COLO829 (cell line): Measurements from ENCODE around the gene KLC1.

Experiments used
- DNase-seq: peaks from one replicate; pipeline ENCODE4 v3.0.0; 2012; ENCODE audit warnings: low spot score

Gene KLC1

DNA sequence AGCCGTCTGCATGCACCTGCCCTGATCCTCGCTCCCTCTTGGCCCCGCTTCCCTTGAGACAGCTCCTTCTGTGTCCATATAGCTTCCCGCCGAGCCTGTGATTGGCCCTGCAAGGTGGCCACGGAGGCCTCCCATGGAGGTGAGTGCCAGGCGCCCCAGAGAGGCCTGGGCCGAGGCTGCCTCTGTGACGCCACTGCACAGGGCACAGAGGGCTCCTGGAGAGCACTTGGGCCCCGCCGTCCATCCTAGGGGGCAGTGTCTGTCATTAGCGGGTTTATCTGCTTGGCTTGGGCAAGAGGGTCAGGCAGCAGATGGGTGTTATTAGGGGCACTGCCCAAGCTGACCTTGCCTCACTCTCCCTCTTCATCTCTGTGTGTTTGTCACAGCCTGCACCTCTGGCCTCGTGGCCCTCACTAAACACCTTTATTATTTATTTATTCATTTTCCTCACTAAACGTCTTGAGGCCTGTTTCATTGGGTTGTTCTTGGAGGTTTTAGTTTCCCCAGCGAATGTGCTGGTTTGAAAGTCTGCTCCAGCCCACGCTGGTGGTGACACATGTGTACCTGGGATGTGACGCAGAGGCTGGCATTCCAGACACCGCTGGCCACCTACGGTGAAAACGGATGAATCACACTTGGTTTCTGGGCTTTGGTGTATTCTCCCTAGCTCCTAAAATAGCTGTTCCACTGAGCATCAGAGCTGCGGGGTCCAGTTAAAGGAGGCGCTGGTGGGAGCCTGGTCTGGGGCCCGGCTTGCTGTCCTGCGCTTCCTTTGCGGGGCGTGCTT lies 92.5 kb downstream of the KLC1 start:
- no peak for DNase-seq

DNA sequence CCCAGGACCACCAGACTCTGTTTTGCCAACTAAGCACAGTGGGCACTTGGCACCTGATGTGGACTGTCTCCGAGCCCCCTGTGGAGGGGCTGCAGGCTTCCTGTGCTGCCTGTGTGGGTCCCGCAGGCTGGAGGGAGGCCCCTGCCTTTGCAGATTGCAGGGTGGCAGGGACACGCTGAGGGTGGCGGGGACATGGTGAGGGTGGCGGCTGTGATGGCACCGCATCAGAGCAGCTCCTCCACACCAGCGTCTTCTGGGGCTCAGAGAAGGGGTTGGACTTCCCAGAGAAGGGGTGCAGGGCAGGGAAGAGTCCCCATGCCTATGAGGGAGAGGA lies 94.7 kb downstream of the KLC1 start:
- no peak for DNase-seq

DNA sequence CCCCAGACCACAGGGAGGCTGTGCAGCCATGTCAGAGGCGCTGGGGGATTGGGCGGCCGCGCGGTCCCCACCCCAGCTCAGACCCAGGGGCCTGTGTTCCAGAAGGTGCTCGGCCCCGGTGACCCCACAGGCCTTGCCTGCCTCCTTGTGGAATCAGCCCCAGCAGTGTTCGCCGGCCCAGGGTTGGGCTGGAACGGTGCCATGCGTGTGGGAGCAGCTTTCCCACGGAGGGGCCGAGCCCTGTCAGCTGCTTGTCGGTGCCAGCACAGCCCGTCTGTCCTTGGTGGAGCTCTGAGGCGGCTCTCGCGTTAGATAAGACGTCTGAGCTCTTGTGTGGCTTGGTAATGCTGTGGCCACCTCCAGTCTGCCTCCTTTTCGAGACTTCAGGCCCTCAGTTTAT lies 95.1 kb downstream of the KLC1 start:
- no peak for DNase-seq

DNA sequence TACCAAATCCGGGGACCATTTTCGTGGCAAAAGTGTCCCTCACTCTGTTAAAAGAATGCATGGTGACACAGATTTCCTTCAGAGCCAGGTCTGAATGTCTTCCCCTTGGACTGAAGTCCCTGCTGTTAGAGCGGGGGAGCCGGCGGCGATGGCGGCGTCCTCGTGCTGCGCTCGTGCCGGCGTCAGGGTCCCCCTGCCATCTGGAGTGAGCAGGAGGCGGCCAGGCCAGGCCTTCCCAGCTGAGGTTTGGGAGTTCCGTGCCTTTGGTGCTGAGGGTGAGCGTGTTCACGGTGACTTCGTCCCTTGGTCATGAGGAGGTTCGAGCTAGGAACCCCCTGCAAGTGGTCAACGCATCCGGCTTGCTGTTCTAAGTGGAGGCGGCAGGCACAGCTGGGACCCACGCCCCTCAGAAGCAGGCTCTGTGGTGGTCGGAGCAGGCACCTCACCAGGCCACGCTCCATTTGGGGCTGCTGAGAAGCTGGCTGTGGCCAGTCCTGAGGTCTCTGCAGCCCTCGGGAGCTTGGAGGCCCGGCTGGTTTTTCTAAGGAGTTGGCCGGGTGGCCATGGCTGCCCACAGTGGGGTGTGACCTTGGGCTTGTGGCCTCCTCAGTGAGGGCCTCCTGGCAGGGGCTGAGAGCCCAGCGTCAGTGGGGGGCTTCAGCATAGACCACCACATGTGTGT lies 96.1 kb downstream of the KLC1 start:
- DNase-seq = no peak

DNA sequence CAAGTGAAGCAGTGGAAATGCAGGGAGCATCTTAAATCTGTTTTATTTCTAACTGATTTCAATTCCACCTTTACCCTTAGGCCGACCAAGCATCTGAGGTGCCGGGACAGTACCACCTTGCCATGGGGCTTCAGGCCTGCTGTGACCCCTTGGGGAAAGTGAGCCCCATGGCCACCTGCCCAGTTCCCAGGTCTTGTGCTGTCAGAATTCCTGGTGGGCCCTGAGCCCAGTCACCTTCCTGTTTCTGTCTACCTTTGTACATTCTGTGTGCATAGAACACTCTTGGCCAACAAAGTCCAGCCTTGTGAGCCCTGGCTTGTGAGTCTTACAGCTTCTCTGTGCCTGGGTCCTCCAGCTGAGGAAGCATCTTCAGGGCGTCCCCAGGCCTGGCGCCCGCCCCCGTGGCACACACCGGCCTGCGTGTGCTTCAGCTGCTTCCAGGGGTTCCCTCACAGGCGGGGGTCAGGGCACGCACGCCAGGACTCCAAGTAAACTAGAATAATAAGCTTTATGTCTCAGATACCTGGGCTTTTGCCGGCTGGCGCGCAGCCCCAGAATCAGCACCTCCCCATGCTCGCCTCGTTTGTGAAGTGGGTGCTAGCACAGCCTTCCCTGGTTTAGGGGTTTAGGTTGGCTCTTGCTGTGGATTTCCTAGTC lies 96.9 kb downstream of the KLC1 start:
- no peak for DNase-seq

DNA sequence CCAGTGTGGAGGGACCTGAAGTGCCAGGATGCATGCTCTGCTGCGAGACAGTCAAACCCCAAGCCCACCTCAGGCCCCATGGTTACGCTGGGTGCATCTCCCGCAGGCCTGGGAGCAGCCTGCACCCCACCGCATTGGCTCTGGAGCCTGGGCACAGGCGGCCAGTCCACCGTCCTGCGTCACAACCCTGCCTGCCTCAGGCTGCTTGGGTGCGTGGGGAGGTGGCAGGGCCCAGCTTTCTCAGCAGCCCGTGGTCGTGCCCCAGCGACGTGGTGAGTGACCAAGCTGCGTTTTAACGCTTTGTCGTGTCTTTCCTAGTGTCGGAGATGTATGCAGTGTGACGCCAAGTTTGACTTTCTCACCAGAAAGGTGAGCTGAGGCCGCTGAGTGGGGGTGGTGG lies 97.5 kb downstream of the KLC1 start:
- DNase-seq = no peak

DNA sequence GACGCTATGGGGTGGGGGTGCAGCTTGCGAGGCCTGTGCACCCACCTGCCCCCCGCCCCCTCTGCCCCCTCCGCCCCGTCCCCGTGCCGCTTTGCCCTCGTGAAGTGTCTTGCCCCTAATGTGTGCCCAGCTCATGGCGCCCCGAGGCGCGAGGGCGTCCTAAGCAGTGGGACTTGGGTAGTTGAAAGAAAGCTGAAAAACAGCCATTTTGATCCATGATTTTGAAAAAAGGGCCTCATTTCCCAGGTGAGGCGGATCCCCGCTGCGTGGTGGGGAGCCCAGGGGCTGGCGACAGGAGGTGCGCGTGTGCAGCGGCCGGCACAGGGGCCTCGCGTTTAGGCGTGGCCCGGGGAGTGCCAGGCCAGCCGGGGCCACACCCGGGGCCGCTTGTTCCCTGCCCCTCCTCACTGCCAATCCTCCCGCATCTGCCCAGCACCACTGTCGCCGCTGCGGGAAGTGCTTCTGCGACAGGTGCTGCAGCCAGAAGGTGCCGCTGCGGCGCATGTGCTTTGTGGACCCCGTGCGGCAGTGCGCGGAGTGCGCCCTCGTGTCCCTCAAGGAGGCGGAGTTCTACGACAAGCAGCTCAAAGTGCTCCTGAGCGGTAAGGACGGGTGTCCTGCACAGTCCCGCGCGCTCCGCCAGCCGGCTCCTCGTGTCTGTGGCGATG lies 98.4 kb downstream of the KLC1 start:
- no peak for DNase-seq

DNA sequence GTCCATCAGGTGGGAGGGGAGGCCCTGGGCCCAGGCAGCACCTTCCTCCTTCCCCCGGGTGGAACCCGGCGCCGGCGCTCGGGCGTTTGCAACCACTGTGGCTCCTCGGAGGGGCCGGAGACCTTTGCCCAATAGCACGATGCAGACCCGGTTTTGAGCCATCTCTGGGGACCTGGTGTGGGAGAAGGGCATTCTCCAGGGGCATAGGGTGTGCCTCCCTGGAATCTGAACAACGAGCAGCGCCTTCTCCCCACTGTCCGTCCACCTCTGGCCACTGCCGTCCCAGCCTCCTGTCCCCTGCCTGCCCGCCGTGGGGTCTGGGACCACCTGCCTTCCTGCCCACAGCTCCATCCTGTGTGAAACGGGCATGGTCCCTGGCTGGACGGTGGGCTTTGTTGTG lies 99.1 kb downstream of the KLC1 start:
- no peak for DNase-seq

DNA sequence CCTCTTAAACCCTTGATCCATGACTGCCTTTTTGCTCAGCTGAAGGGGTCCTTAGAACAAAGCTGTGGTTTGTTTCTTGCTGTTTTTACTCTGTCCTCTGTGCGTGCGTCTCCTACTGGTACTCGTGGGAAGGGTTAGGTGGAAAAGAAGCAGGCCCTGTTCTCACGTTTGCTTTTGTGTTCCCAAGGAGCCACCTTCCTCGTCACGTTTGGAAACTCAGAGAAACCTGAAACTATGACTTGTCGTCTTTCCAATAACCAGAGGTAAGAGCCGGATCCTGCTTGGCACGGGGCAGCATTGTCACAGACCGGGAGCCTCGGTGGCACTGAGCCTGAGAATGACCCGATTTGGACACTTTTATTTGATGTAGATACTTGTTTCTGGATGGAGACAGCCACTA lies 99.7 kb downstream of the KLC1 start:
- DNase-seq = no peak

DNA sequence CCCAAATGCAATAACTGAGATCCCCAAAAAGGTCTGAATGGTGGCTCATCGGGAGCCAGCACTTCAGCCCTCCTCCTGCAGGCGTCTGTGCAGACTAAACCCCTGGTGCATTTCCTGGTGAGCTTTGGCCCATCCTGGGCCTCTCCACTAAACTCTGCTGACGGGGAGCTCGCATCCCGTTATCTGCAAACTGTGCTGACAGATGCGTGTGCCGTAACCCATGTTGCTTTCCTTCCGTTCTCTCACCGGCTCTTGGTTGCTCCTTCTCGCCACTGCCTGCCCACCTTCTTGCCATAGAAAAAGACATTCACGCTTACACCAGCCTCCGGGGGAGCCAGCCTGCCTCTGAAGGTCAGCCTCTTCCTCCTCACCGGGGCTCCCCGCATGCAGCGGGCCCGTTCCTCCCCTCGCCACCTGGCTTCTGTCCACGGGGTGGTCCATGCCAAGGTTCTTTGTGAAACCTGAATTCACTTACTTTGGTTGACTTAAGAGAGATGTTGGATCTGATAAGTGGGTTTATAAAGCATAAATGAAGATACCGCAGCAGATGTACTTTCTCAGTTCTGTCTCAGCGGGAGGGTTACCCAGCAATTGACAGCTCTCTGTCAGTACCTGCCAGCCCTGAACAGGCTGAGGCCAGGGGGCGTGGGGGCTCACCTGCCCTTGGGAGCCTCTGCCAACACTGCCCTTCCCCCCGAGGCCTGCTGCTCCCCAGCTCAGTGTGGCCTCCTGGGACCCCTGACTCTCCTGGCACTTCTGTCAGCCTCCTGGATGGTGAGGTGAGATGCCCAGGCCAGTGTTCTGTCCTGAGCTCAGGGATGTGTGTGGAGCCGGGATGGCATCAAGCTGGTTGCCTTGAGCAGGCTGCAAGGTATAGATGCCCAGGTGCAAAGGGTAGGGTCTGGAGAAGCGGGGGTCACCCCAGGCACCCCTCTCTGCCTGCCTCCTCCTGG lies 100.8 kb downstream of the KLC1 start:
- no peak for DNase-seq

DNA sequence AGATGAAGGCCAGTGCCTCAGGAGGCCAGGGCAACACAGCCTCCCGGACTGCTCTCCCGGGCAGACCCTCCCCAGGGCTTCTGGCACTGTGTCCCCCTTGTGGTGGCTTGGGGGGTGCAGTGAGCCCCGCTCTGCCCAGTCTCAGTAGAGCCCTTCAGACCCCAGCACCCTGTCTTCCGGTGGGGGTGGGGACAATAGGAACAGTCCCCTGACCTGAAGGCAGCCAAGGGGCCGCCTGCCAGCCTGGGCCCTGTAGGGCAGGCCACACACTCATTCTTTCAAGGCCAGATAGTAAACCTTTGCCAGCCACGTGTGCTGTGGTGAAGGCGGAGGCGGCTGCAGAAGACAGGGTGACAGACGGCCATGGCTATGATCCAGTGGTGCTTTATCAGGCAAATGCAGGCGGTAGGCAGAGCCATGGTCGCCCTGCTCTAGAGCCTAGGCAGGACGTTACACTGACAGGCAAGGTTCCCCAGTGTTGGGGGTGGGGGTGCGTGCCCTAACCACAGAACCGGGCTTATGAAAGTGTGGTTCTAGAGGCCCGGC lies 101.6 kb downstream of the KLC1 start:
- DNase-seq = no peak

DNA sequence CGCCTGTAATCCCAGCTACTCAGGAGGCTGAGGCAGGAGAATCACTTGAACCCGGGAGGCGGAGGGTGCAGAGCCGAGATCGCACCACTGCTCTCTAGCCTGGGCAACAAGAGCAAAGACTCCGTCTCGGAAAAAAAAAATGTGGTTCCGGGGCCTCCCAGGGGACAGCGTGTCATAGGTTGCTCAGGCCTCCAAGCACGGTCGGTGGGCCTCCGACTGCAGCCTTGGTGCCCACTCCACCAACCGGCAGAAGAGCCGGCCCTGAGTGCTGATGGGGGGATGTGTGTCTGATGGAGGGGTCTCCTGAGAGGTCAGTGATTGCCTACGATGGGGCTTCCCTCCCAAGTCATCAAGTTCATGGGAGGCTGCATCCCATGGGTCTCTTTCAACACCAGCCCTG lies 102.5 kb downstream of the KLC1 start:
- DNase-seq = no peak

DNA sequence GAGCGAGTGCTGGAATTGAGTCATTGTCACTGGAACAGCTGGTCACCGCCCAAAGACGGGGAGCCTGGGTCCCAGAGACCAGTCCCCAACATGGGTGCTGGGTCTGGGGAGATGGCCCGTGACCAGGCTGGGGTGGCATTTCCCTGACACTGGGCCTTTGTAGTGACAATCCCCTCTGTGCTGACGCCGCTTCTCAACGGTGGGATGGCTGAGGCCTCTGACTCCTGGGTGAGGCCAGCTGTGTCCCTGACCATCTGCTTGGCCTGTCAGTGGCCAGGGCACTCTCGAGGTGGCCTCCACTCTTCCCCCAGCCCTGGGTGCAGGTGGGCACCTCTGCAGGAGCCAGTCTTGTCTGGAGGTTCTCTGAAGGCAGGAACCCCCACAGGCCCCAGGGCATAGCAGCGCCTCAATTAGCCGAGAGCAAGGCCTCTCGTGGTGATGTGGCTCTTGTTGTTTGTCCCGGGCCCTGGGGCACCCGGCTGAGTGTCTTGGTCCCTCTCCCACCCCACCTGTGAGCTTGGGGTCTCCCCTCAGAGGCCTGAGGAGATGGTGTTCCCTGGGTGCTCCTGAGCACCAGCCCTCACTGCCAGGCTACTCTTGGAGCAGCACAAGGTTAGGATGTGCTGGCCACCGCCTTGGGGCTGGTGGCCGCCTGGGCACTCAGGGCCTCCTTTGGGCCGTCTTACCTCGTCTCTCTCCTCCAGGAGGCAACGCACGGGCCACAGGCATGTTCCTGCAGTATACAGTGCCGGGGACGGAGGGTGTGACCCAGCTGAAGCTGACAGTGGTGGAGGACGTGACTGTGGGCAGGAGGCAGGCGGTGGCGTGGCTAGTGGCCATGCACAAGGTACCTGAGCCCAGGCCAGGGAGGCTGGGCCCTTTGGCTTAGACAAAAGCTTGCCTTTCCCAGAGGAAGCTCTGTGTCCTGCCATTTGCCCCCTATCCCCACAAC lies 103.2 kb downstream of the KLC1 start:
- DNase-seq = no peak

DNA sequence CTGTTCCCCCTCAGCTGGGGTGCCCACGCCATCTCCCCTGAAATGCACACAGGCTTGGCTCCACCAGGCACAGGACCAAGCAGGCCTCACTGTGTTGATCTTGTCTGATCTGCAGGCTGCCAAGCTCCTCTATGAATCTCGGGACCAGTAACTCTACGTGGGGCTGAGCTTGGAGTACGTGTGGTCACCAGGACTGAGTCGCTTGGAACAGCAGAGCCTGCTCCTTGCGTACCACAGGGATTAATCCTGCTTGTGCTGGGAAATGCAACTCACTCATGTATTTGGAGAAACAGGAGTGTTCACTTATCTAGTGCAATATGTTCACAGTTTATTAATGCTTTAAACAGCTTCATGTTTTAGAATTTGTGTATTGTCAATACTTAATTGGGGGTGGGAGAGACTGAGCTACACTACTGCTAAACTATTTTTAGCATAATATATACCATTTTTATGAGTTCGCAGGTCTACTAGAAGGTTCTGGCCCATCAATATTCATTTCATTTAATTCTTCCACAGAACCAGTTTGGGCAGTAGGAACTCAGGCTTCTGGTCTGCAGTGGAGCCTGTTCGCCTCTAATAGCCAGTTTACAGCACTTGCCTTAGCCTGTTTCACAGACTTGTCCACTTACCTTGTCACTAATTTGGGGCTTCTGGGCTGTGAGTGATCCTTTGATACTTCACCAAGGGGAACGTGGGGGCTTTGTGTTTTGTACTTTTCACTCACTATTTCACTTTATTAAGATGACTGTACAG lies 104.0 kb downstream of the KLC1 start:
- DNase-seq = no peak

DNA sequence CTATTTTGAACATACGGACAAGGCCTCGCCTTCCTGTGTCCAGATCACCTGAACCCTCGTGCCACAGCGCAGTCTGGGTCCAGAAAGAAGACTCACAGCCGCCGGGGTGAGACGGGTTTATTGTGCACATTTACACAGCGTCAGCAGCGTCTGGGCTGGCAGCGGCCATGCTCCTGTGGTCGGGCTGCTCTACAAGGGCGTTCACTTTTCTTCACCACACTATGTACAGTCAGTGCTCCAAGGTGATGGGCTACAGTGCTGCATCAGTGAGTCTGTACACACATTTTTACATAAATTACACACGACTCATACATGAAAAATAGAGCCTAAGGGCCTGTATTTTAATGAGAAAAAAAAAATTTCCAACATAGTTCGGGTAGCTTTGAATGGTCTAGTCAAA lies 104.6 kb downstream of the KLC1 start:
- DNase-seq = no peak

DNA sequence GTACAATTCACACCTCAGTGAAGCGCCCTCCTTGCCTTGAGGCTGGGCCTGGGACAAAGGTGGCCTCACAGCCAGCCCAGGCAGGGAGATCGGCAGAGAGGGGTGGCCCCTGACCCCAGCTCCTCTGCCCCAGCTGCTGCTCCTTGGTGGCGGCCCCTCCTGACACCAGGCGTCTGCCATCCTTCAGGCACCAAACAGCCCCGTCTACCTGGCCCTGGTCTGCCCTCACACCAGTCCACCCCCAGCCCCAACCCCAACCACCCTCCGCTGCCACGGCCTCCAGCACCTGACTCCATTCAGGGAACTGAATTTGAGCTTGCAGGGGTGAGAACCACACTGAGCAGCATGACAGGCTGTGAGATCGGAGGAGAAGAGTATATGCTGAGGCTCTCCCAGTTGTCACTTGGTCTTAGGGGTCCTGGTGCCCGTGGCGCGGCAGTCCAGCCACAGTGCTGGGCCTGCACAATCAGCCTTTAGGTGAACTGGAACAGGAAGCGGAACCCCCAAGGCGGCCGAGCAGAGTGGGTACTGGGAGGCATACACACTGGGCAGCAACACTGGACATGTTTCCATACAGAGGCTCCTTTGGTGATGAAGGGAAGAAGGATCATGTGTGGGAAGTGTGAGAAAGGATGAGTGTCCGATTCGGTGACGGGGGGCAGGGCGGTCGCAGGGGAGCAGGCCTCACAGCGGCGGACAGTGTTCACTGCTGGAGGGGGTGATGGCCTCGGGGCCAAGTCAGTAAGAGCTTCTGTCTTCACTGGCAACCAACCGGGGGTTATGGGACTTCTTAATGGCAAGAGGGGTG lies 105.3 kb downstream of the KLC1 start:
- DNase-seq = no peak

DNA sequence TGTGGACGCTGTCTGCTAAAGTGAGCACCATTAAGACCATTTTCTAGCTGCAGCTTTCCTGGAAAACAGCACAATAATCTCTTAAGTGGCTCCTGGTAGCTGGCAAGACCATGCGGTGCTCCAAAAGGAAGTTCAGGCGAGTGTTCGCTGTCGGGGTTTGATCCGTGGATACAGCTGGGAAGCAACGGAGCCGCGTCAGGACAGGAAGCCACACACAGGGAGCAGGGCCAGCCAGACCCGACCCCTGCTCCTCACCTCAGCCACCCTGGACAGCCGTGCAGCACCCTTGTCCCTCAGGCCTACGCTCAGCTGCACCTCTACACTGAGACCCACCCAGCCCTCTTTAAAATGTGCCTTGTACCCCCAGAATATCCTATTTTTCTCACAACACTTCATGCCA lies 106.0 kb downstream of the KLC1 start:
- no peak for DNase-seq

DNA sequence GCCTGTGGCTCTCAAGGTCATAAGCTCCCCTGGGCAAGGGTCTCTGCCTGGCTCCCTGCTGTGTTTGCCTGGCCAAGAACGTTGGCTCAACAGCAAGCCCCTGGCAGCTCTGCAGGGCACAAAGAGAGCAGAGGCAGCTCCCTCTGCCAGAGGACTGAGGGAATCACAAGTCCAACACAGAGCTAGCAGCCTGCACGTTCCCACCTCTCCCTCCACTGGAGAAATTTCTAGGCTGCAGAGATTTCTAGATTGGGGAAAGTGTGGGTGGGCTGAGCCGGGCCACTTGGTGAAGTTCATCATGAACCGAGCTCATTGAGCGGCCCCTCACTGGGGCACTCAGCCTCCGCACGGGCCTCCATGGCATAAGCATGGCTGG lies 106.4 kb downstream of the KLC1 start:
- DNase-seq = no peak
